Activated B cell treated with CpG ODN at 0.5 μM for 24 hours (primary cell): ENCODE results near the gene DNAJB11. TPM values are rescaled to one million over a fixed set of nuclear protein-coding genes. Genes with fewer than 3 reads are reported as not detected.
"Not testable (repeated sequence)": the region's sequence is repeated elsewhere in the genome, so short reads cannot be mapped to it uniquely, and the experiment has no call there.

Experiments used
- ATAC-seq: fragments of 200-7000 bp; cut with Tn5 transposase; one replicate; pipeline ENCODE4 v1.10.0; 2021; ENCODE audit warnings: low read depth, mild to moderate bottlenecking, moderate library complexity
- CTCF ChIA-PET: fragments of 350-600 bp; sonication (Branson Sonifier 250); formaldehyde crosslinking; loops from one replicate; lab custom pipeline; 2021; ENCODE audit warnings: antibody characterized with exemption; lab: Charles Lee
- POLR2A ChIA-PET: fragments of 350-600 bp; sonication (Branson Sonifier 250); formaldehyde crosslinking; loops from one replicate; lab custom pipeline; 2021; ENCODE audit warnings: antibody characterized with exemption; lab: Charles Lee
- DNase-seq: peaks from one replicate; pipeline ENCODE4 v3.0.0; 2022
- H3K27ac Mint-ChIP-seq: one replicate; pipeline ENCODE4 v1.8.0; 2020; ENCODE audit warnings: mixed read lengths
- H3K27me3 Mint-ChIP-seq: one replicate; pipeline ENCODE4 v1.8.0; 2021; ENCODE audit warnings: mixed read lengths
- H3K36me3 Mint-ChIP-seq: one replicate; pipeline ENCODE4 v1.8.0; 2021; ENCODE audit warnings: low read depth, mixed read lengths
- H3K4me1 Mint-ChIP-seq: one replicate; pipeline ENCODE4 v1.8.0; 2021; ENCODE audit warnings: mixed read lengths
- H3K4me3 Mint-ChIP-seq: one replicate; pipeline ENCODE4 v1.8.0; 2020; ENCODE audit warnings: mild to moderate bottlenecking, mixed read lengths
- H3K9me3 Mint-ChIP-seq: one replicate; pipeline ENCODE4 v1.8.0; 2020; ENCODE audit warnings: mixed read lengths
- CTCF ChIP-seq: fragments of 200-600 bp; IDR thresholded peaks from one replicate; pipeline ENCODE4 v1.8.0; 2022; ENCODE audit warnings: antibody characterized with exemption, mild to moderate bottlenecking
- intact Hi-C: fragments of 100-400 bp; cut with micrococcal nuclease; formaldehyde crosslinking; loops from one replicate; pipeline ENCODE4 v1.15.1; 2024
- total RNA-seq: library from RNA; stranded (reverse); gene quantifications from 2 replicates; pipeline ENCODE4 v1.2.3, GENCODE V29; 2022

Gene DNAJB11
- total RNA-seq, 1 donor from 2014 or later, result 51.3 TPM

DNA sequence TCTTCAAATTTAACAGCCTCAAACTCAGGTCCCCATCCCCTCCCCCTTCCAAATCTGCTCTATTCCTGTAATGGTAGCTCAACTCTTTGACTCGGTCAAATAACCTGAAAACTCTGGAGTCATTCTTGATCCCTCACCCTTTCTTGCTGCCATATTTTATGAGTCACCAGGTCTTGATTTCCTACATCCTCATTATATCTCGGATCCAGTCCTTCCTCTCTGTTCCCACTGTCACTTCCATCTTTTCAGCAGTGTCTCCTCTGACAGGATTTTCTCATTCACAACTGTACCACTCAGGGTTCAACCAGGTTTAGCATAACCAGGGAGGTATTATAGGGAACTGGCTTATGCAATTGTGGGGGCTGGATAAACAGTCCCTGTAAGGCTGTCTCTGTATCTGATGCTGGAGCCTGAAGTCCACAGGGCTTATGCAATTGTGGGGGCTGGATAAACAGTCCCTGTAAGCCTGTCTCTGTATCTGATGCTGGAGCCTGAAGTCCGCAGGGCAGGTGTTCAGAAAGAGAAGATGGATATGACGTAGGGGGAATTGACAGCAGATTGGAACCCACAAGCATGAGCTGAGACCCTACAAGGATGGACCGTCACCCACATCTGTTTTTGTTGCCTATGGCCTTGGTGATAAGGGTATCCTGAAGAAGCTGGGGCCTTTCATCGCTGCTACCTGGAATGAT, 60.6 kb downstream of the DNAJB11 start:
- no peak for DNase-seq
- TF ChIP-seq CTCF, result no peak
- H3K36me3 Mint-ChIP-seq, result no peaks in the 10 kb centered on the region
- H3K9me3 Mint-ChIP-seq, result no peaks in the 10 kb centered on the region
- no peak for ATAC-seq
- POLR2A ChIA-PET, result no interaction called here
- H3K4me1 Mint-ChIP-seq, result no peaks in the 10 kb centered on the region
- peaks cover 1% of the 10 kb centered on the region for H3K27me3 Mint-ChIP-seq
- CTCF ChIA-PET, result interaction anchor here (0.9 to 1.2 kb wide), 2 partner anchors 14 to 15 kb away, joined by 3 to 4 read pairs; no protein-coding TSS in a partner anchor
- no peak overlapping the region for H3K27ac Mint-ChIP-seq
- no peak overlapping the region for H3K4me3 Mint-ChIP-seq
- intact Hi-C loops, result no loop called here

DNA sequence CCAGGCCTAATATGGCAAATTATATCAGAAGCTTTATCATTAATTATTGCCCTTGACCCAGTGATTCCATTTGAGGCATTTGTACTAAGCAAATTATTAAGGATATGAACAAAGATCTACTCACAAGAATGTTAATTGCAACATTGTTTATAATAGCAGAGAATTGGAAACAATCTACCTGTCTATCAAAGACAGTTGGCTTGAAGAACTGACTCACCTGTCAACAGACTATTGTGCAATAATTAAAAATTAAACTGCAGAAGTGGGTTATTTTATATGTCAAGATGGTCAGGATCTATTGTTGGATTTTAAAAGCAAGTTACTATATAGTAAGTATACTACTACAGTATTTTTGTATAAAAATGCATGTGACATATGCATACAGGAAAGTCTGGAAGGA, 63.0 kb downstream of the DNAJB11 start:
- H3K4me1 Mint-ChIP-seq, result no peaks in the 10 kb centered on the region
- DNase-seq (no peak), ATAC-seq (no peak)
- peaks cover 5% of the 10 kb centered on the region for H3K27me3 Mint-ChIP-seq
- ChIA-PET CTCF (interaction anchor here (2.2 kb wide), 1 partner anchor 19 kb away, joined by 7 read pairs; no protein-coding TSS in a partner anchor), POLR2A (no interaction called here)
- intact Hi-C loops, result no loop called here
- H3K9me3 Mint-ChIP-seq, result no peaks in the 10 kb centered on the region
- no peak overlapping the region for H3K27ac Mint-ChIP-seq
- no peak overlapping the region for H3K4me3 Mint-ChIP-seq
- TF ChIP-seq CTCF, result no peak
- H3K36me3 Mint-ChIP-seq, result no peaks in the 10 kb centered on the region

- ATAC-seq, H3K27ac Mint-ChIP-seq, H3K4me1 Mint-ChIP-seq, POLR2A ChIA-PET, H3K27me3 Mint-ChIP-seq, H3K9me3 Mint-ChIP-seq, CTCF ChIA-PET, H3K4me3 Mint-ChIP-seq, H3K36me3 Mint-ChIP-seq, DNase-seq, intact Hi-C loops: not testable (repeated sequence)
These were observed 63.7 kb downstream of the DNAJB11 start for GRCh38 chr3:186634207-186634606.

Other genes with a start within 250 kb of the DNAJB11 start
- 3.9 and 4.2 TPM in 2 replicates for gene DGKG, start 208.5 kb upstream of the DNAJB11 start, total RNA-seq
- 4.0 and 4.6 TPM in 2 replicates for gene CRYGS, start 26.3 kb upstream of the DNAJB11 start, total RNA-seq
- gene TBCCD1, start 3.4 kb upstream of the DNAJB11 start, total RNA-seq, result 11.9 and 15.4 TPM in 2 replicates
- not detected in 2 replicates for gene AHSG, start 42.3 kb downstream of the DNAJB11 start, total RNA-seq
- gene FETUB, start 69.7 kb downstream of the DNAJB11 start, total RNA-seq, result not detected in 2 replicates
- not detected in 2 replicates for gene HRG, start 95.3 kb downstream of the DNAJB11 start, total RNA-seq
- not detected in 2 replicates for gene KNG1, start 146.6 kb downstream of the DNAJB11 start, total RNA-seq
- 533 and 574 TPM in 2 replicates for gene EIF4A2, start 212.9 kb downstream of the DNAJB11 start, total RNA-seq
- gene RFC4, start 235.8 kb downstream of the DNAJB11 start, total RNA-seq, result 28.8 and 29.9 TPM in 2 replicates